AG08396 (cell line): ENCODE measurements around the gene SLC25A12.

Experiments
- DNase-seq: peaks from one replicate; pipeline ENCODE4 v3.0.0; 2012; ENCODE audit warnings: low spot score, mixed read lengths

The SLC25A12 gene

DNA sequence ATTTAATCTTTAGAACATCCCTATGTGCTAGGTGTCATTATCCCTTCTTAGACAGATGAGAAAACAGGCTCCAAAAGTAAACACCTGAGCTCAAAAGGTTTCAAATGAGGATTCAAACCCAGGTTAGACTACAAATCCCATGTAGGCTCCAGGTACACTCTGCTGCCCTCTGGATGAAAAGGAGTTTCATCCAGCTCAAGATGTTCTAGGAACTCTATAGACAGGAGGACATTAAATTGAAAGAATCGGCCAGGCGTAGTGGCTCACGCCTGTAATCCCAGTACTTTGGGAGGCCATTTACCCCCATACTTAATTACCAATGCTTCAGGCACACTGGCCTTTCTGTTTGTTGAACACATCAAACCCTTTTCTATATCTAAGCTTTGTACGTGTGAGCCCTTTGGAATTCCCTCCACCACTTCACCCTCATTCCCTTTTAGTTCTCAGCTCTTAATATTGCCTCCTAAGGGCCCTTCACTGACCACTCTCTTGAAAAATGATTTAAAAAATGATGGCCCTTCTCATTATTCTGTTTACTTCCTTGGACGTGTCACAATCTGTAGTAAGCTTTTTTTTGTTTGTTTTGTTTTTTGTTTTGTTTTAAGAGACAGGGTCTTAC is 10.7 kb downstream of the SLC25A12 start:
- DNase-seq: no peak

DNA sequence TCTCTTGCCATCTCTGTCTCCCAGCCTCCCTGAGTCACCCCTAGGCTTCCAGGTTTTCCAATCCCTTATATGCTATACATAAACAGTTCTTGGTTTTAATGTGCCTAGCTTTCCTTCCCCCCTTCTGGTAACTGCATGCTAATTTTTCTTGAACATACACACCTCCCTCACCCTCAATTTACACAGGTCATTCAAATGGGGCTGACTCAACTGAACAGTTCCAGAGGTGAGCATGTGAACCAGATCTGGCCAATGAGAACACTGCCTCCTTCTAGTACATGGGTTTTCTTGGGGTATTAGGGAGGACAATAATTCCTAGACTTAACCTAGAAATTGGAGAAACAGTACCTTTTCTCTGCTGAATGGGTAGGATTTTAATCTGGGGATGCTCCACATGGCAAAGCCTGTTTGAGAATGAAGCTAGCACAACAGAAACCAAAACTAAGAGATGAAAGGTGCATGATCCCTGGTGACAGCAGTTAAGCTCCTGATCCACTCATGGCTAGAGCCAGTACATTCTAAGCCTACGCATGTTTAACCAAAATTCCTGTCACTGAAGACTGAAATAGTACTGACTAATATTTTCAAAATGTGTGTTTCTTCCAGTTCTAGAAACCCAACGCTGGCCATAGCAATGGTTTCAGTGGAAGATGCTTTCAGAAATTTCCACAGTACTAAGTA is 11.8 kb downstream of the SLC25A12 start:
- DNase-seq: no peak

GRCh38 chr2:171880774-171881173 is 13.3 kb downstream of the SLC25A12 start:
- no peak for DNase-seq

DNA sequence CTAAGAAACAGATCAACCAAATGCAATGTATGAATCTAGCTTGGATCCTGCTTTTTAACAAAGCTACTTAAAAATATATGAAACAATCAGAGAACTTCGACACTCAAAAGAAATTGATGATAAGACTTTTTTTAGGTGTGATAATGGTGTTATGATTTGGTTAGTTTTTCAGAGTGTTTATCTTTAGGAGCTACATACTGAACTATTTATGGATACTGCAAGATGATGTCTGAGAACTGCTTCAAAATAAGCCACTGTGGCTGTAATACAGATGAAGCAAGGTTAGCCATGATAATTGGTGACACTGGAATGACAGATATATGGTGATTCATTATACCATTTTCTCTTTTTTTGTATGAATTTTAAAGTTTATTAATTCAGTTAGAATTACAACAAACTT is 14.2 kb downstream of the SLC25A12 start:
- DNase-seq: no peak

GRCh38 chr2:171878481-171878993 is 15.5 kb downstream of the SLC25A12 start:
- DNase-seq: peak; percentile 57

DNA sequence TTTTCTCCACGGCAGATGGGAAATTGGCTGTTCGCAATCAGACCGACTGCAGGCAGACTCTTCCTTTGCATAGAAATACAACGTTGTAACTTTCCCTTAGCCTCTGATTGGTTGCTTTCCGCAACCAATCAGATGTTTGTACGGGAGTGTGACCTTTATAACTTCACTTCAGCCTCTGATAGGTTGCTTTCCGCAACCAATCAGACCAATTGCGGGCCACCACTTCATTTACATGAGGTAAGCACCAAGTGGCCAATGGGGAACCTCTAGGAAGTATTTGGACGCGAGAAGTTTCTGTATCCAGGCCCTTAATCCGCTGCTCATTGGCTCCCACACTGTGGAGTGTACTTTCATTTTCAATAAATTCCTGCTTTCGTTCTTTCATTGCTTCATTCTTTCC is 19.1 kb downstream of the SLC25A12 start:
- DNase-seq: no peak

DNA sequence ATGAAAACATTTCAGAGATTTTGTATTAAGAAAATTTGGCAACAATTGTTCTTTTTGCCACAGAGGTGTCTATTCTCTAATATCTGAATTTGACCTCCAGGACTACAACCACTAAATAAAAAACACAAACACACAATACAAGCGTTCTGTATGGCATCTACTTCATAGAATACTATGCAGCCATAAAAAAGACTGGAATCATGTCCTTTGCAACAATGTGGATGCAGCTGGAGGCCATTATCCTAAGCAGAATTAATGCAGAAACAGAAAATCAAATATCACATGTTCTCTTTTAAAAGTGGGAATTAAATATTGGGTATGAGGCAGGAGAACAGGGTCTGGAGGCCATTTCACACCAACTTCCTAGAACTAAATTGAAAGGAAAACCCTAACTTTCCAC is 19.5 kb downstream of the SLC25A12 start:
- no peak for DNase-seq

DNA sequence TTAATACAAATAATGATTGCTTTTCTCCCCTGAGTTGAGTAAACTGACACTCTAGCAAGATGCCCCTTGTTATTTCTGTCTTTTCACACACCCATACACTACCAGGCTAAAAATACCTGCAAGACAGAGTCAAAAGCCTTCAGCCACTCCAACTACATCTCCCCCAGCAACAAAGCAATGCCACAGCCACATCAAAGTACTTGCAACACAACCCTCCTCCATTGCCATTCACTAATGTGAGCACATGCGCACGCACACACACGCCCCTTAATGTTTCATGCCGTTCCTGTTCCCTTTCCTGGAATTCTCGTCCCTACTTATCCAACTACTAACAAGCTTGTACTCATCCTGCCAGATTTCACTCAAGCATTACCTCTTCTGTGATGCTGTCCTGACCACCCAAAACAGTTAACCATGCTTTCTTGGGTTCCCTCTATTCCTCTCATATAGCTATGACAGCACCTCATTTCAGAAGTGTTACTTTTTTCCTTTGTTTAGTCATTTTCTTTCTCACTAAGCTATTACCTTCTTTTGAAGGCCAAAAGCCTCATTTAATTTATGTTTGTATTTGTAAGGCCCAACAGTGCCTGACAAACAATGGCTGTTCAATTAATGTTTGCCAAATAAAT is 29.6 kb downstream of the SLC25A12 start:
- DNase-seq: no peak

DNA sequence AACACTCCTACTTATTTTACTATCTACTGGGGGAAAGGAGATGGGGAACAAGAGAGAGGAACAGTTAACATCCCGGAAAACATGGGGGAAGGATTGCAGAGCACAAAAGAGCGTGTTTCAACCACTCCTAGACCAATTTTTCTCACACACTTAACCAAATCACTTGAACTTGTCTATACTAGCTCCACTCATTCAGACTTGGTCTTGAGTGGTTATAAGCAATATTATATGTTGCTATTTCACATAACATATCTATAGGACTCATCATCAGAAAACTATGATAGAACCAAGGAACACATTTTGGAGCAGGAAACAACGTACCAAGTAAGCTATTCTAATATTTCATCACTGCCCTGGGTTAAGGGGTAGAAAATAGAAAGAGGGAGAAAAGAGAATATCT is 31.5 kb downstream of the SLC25A12 start:
- no peak for DNase-seq

DNA sequence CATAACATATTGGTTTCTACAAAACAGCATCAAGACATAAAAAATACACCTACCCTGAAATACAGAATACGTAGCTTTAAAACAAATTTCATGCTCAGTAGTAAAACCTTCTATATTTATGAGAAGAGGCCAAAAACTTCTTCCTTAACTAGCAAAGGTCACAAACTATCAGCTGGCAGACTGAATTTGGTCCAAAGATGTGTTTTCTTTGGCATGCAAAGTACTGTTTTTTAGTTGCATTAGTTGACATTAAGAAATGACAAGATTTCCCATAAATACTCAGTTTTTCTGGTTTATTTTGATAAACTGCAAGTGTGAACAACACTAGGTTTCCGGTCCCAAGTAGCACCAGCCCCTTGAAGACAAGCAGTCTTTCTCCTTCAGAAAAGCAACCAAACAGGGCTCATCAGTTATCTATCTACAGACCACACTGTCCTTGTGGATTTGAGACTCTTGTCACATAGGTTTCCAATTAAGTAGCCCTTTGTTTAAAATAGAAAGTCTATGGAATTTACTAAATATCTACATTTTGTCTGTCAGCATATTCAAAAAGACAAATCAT is 35.6 kb downstream of the SLC25A12 start:
- DNase-seq: no peak

GRCh38 chr2:171855401-171855800 is 38.6 kb downstream of the SLC25A12 start:
- peak; percentile 39 for DNase-seq

- no peak for DNase-seq
Measured at GRCh38 chr2:171852366-171852888, 41.6 kb downstream of the SLC25A12 start.

DNA sequence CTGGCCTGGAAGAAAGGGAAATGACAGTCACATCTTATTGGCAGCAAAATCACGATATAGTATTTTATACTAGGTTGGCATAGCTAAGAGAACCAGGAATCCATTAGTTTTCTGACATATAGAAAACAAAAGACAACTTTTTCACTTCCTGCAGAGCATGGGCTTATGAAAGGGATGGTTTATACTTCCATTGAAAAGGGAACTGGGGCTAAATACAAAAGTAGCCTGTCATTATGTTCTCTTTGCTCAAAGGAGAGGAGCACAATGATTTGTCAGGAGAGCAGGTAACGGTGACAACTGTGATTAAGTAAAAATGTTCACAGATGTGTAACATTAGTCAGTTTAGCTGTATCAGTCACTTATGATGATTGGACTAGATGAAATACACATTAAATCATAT is 46.4 kb downstream of the SLC25A12 start:
- no peak for DNase-seq

DNA sequence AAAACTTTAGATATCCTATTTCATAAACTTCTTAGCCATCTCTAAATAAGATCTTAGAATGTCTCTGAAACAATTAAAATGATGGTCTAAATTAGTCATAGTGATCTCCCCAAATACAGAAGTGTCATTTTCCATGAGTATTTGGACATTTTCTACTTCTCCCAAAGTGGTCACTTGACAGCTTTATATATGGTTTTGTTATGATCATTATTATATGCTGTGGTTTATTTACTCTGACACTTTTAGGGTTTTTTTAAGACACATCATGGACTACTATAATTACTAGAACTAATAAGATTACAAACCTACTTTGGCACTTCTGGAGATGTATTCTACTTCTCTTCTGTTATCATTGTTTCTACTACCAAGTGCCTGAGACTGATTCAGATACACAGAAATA is 47.1 kb downstream of the SLC25A12 start:
- DNase-seq: no peak

- DNase-seq: no peak
Measured at GRCh38 chr2:171841996-171842395, 52.0 kb downstream of the SLC25A12 start.

DNA sequence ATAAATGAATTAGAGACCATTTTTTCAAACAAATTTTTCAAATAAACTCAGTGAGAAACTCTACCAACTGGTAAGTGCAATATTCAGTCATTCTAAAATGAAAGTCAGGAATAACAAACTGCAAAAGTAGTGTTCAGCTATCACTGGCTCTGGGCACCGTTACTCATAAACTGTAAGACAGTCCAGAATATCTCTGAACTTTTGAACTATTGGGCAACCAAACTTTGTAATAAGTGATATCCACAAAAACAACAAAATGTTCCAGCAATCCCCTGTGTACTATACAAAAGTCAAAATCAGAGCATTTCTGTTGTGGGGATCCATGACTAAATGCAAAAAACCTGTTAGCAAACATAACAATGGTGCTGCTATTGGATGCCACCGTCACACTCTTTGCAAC is 56.3 kb downstream of the SLC25A12 start:
- peak; percentile 18 for DNase-seq

DNA sequence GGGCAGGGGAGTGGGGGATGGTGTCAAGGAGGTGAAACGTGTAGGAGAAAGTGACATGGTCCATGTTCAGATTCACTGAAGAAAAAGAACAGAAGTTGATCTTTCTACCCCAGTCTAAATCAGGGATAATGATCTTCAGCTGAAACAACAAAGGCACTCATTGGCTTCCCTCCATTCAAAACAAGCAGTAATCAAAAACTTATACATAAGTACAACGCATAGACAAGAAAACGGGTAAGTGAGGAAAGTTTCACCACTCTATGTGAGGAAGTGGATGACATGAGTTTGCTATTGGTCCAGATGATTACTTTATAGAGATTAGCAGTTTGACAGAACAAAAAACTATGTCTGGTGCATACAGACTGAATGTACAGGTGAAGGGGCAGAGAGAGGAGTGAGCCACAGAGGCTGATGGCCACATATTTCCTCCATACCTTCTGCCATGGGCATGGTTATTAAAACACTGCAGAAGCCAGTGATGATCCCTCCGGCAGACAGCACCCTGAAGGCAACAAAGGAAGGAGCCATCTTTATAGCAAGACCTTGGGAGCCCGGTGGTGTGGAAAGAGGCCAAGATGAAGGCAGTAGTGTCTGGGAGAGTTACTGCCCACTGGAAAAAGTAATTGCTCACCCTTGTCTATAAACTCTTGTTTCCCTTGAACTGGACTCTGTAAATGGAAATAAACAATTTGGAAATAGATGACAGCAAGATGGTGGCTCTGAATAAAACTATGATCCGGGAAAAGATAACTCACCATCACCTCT is 57.7 kb downstream of the SLC25A12 start:
- no peak for DNase-seq

GRCh38 chr2:171835386-171835785 is 58.7 kb downstream of the SLC25A12 start:
- no peak for DNase-seq

- DNase-seq: no peak
Measured at GRCh38 chr2:171834286-171834685, 59.8 kb downstream of the SLC25A12 start.

DNA sequence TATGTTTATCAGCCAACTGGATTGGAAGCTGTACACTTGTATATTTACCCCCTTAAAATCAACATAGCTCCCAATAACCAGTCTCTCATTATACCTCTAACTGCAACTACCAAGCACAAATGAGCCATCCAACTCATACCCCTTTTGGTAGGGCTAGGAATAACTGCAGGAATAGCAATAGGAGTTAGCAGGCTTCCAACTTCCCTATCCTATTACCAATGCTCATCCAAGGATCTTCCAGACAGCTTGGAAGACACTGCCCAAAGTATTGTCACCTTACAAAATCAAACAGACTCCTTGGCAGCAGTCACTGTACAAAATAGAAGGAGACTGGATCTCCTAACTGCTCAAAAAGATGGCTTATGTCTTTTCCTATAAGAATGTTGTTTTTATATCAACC is 61.6 kb downstream of the SLC25A12 start:
- no peak for DNase-seq

- DNase-seq: no peak
Measured at GRCh38 chr2:171830039-171830438, 64.0 kb downstream of the SLC25A12 start.

GRCh38 chr2:171824086-171824485 is 70.0 kb downstream of the SLC25A12 start:
- DNase-seq: no peak
